ENCODE measurements around the gene CACNA2D3.

Gene CACNA2D3

GRCh38 chr3:54759166-54759565 is 636.8 kb downstream of the CACNA2D3 start:
- Histone ChIP-seq H2BK120ac (ENCODE audit: low read depth, low read length) (no peak overlapping the region), H4K8ac (ENCODE audit: low read depth, low read length) (no peak overlapping the region), H2BK15ac (ENCODE audit: low read length) (no peak overlapping the region), H3K36me3 (replicated peaks in 1 of 2; ENCODE audit: control insufficient read depth in 2 of 2, insufficient read depth in 2 of 2, low read length in 2 of 2) (no peaks in the 10 kb centered on the region), H2AFZ (ENCODE audit: low read length) (no peak overlapping the region), H2BK5ac (ENCODE audit: low read length) (no peak overlapping the region), H3K9ac (ENCODE audit: low read depth, low read length, poor library complexity) (no peak overlapping the region), H3K14ac (ENCODE audit: low read length) (no peak overlapping the region), H2AK5ac (ENCODE audit: low read depth, low read length) (no peak overlapping the region), H3K4me3 (ENCODE audit: low read length in 2 of 2) (no peak overlapping the region), H3K4me1 (ENCODE audit: control insufficient read depth in 2 of 2, insufficient read depth in 1 of 2, low read depth in 1 of 2, low read length in 2 of 2) (peaks cover 0 to 5% of the 10 kb centered on the region in 2 donors), H3K79me1 (ENCODE audit: low read depth, low read length) (no peaks in the 10 kb centered on the region), H4K91ac (ENCODE audit: low read depth, low read length, poor library complexity) (no peak overlapping the region), H2BK12ac (ENCODE audit: low read length) (no peak overlapping the region), H3K27ac (replicated peaks; ENCODE audit: low read length) (no peak overlapping the region), H3K4me2 (ENCODE audit: insufficient read depth, low read length, poor library complexity, severe bottlenecking) (no peak overlapping the region), H3K18ac (ENCODE audit: low read length) (no peak overlapping the region), H3K23ac (ENCODE audit: low read depth, low read length, poor library complexity) (no peak overlapping the region), H3K4ac (ENCODE audit: low read length) (no peak overlapping the region), H3K9me3 (replicated peaks in 1 of 2; ENCODE audit: control insufficient read depth in 2 of 2, insufficient read depth in 1 of 2, low read depth in 1 of 2, low read length in 2 of 2) (no peaks in the 10 kb centered on the region), H3K27me3 (ENCODE audit: control insufficient read depth in 3 of 3, insufficient read depth in 3 of 3, low read depth in 1 of 3, low read length in 3 of 3) (no peaks in the 10 kb centered on the region)
- no peak for DNase-seq (ENCODE audit: low spot score)
- no CpG with 5 or more reads among the region's 2 CpGs for WGBS, 2 donors (ENCODE audit: extremely low coverage in 2 of 2, insufficient read length in 2 of 2, insufficient replicate concordance in 1 of 2)

DNA sequence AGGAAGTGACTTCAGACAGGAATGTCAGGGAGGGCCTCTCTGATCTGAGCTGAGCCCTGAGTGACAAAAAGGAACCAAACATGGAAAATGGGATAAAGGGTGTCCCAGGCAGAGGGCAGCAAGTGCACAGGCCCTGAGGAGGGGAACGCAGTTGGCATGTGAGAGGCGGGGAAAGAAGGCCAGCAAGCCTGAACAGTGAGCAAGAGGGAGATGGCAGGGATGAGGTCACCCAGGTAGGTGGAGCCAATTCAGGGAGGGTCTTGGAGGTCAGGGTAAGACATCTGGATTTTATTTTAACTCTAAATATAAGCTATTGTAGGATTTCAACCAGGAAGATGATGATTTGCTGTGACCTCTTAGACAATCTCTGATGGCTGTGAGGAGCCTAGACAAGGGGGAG is 637.8 kb downstream of the CACNA2D3 start:
- H3K9me3 ChIP-seq (replicated peaks in 1 of 2; ENCODE audit: control insufficient read depth in 2 of 2, insufficient read depth in 1 of 2, low read depth in 1 of 2, low read length in 2 of 2) = no peaks in the 10 kb centered on the region
- no peak overlapping the region for H3K14ac ChIP-seq (ENCODE audit: low read length)
- H2BK15ac ChIP-seq (ENCODE audit: low read length) = no peak overlapping the region
- peaks cover 0 to 5% of the 10 kb centered on the region in 2 donors for H3K4me1 ChIP-seq (ENCODE audit: control insufficient read depth in 2 of 2, insufficient read depth in 1 of 2, low read depth in 1 of 2, low read length in 2 of 2)
- H3K23ac ChIP-seq (ENCODE audit: low read depth, low read length, poor library complexity) = no peak overlapping the region
- peak overlapping the region; percentile 5 for H2AFZ ChIP-seq (ENCODE audit: low read length)
- no peak overlapping the region for H4K8ac ChIP-seq (ENCODE audit: low read depth, low read length)
- no CpG with 5 or more reads among the region's 2 CpGs for whole genome bisulfite sequencing, 2 donors (ENCODE audit: extremely low coverage in 2 of 2, insufficient read length in 2 of 2, insufficient replicate concordance in 1 of 2)
- no peak overlapping the region for H4K91ac ChIP-seq (ENCODE audit: low read depth, low read length, poor library complexity)
- H3K9ac ChIP-seq (ENCODE audit: low read depth, low read length, poor library complexity) = no peak overlapping the region
- no peak overlapping the region for H3K4me3 ChIP-seq (ENCODE audit: low read length in 2 of 2)
- H3K36me3 ChIP-seq (replicated peaks in 1 of 2; ENCODE audit: control insufficient read depth in 2 of 2, insufficient read depth in 2 of 2, low read length in 2 of 2) = no peaks in the 10 kb centered on the region
- no peak for DNase-seq (ENCODE audit: low spot score)
- no peak overlapping the region for H2BK120ac ChIP-seq (ENCODE audit: low read depth, low read length)
- no peaks in the 10 kb centered on the region for H3K79me1 ChIP-seq (ENCODE audit: low read depth, low read length)
- H3K4me2 ChIP-seq (ENCODE audit: insufficient read depth, low read length, poor library complexity, severe bottlenecking) = no peak overlapping the region
- H3K27ac ChIP-seq (replicated peaks; ENCODE audit: low read length) = no peak overlapping the region
- H3K4ac ChIP-seq (ENCODE audit: low read length) = no peak overlapping the region
- no peak overlapping the region for H2BK5ac ChIP-seq (ENCODE audit: low read length)
- no peak overlapping the region for H3K18ac ChIP-seq (ENCODE audit: low read length)
- no peak overlapping the region for H2BK12ac ChIP-seq (ENCODE audit: low read length)
- no peaks in the 10 kb centered on the region for H3K27me3 ChIP-seq (ENCODE audit: control insufficient read depth in 3 of 3, insufficient read depth in 3 of 3, low read depth in 1 of 3, low read length in 3 of 3)
- no peak overlapping the region for H2AK5ac ChIP-seq (ENCODE audit: low read depth, low read length)

GRCh38 chr3:54761637-54762036 is 639.3 kb downstream of the CACNA2D3 start:
- WGBS, 2 donors (ENCODE audit: extremely low coverage in 2 of 2, insufficient read length in 2 of 2, insufficient replicate concordance in 1 of 2) = no CpG with 5 or more reads among the region's 1 CpG
- Histone ChIP-seq H2BK12ac (ENCODE audit: low read length) (no peak overlapping the region), H3K4me1 (ENCODE audit: control insufficient read depth in 2 of 2, insufficient read depth in 1 of 2, low read depth in 1 of 2, low read length in 2 of 2) (peaks cover 0 to 2% of the 10 kb centered on the region in 2 donors)

DNA sequence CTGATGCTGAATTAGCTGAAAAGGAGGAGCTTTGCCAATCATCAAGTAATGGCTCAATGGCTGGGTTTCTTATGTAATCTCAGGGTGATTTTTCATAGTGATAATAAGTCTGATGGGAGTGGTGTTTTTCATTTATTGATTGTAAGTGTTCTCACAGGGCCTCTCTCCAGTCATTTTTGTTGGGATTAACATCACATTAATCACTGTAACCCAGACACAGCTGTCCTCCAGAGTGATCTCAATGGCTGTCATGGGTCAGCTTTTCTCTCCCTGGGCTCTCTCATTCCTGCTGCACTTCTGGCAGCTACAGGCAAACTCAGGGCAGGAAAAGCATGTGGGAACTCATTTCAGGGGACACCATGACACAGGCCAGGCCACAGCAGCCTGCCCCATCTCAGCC is 642.6 kb downstream of the CACNA2D3 start:
- Histone ChIP-seq H2BK120ac (ENCODE audit: low read depth, low read length) (no peak overlapping the region), H3K9me3 (replicated peaks in 1 of 2; ENCODE audit: control insufficient read depth in 2 of 2, insufficient read depth in 1 of 2, low read depth in 1 of 2, low read length in 2 of 2) (no peaks in the 10 kb centered on the region), H2BK15ac (ENCODE audit: low read length) (no peak overlapping the region), H3K27me3 (ENCODE audit: control insufficient read depth in 3 of 3, insufficient read depth in 3 of 3, low read depth in 1 of 3, low read length in 3 of 3) (peaks cover 0 to 7% (median 0%) of the 10 kb centered on the region in 3 experiments), H3K4me2 (ENCODE audit: insufficient read depth, low read length, poor library complexity, severe bottlenecking) (no peak overlapping the region), H3K4me1 (ENCODE audit: control insufficient read depth in 2 of 2, insufficient read depth in 1 of 2, low read depth in 1 of 2, low read length in 2 of 2) (no peaks in the 10 kb centered on the region), H2BK5ac (ENCODE audit: low read length) (no peak overlapping the region), H3K23ac (ENCODE audit: low read depth, low read length, poor library complexity) (no peak overlapping the region), H3K9ac (ENCODE audit: low read depth, low read length, poor library complexity) (no peak overlapping the region), H3K4me3 (ENCODE audit: low read length in 2 of 2) (no peak overlapping the region), H3K27ac (replicated peaks; ENCODE audit: low read length) (no peak overlapping the region), H3K36me3 (replicated peaks in 1 of 2; ENCODE audit: control insufficient read depth in 2 of 2, insufficient read depth in 2 of 2, low read length in 2 of 2) (no peaks in the 10 kb centered on the region), H2BK12ac (ENCODE audit: low read length) (no peak overlapping the region), H4K8ac (ENCODE audit: low read depth, low read length) (no peak overlapping the region), H2AK5ac (ENCODE audit: low read depth, low read length) (no peak overlapping the region), H3K14ac (ENCODE audit: low read length) (no peak overlapping the region), H2AFZ (ENCODE audit: low read length) (no peak overlapping the region), H3K79me1 (ENCODE audit: low read depth, low read length) (no peaks in the 10 kb centered on the region), H4K91ac (ENCODE audit: low read depth, low read length, poor library complexity) (no peak overlapping the region), H3K18ac (ENCODE audit: low read length) (no peak overlapping the region), H3K4ac (ENCODE audit: low read length) (no peak overlapping the region)
- DNase-seq (ENCODE audit: low spot score) = no peak

More at GRCh38 chr3:54761637-54762036, 639.3 kb downstream of the CACNA2D3 start:
- Histone ChIP-seq H2BK120ac (ENCODE audit: low read depth, low read length) (no peak overlapping the region), H4K8ac (ENCODE audit: low read depth, low read length) (no peak overlapping the region), H3K27ac (replicated peaks; ENCODE audit: low read length) (no peak overlapping the region), H2AFZ (ENCODE audit: low read length) (no peak overlapping the region), H2BK5ac (ENCODE audit: low read length) (no peak overlapping the region), H3K4me2 (ENCODE audit: insufficient read depth, low read length, poor library complexity, severe bottlenecking) (no peak overlapping the region), H3K4ac (ENCODE audit: low read length) (no peak overlapping the region), H3K79me1 (ENCODE audit: low read depth, low read length) (no peaks in the 10 kb centered on the region), H3K9me3 (replicated peaks in 1 of 2; ENCODE audit: control insufficient read depth in 2 of 2, insufficient read depth in 1 of 2, low read depth in 1 of 2, low read length in 2 of 2) (no peaks in the 10 kb centered on the region), H3K4me3 (ENCODE audit: low read length in 2 of 2) (no peak overlapping the region), H3K14ac (ENCODE audit: low read length) (no peak overlapping the region), H3K23ac (ENCODE audit: low read depth, low read length, poor library complexity) (no peak overlapping the region), H2BK15ac (ENCODE audit: low read length) (no peak overlapping the region), H3K18ac (ENCODE audit: low read length) (peak overlapping the region; percentile 15), H3K36me3 (replicated peaks in 1 of 2; ENCODE audit: control insufficient read depth in 2 of 2, insufficient read depth in 2 of 2, low read length in 2 of 2) (no peaks in the 10 kb centered on the region), H4K91ac (ENCODE audit: low read depth, low read length, poor library complexity) (no peak overlapping the region), H3K27me3 (ENCODE audit: control insufficient read depth in 3 of 3, insufficient read depth in 3 of 3, low read depth in 1 of 3, low read length in 3 of 3) (no peaks in the 10 kb centered on the region), H2AK5ac (ENCODE audit: low read depth, low read length) (no peak overlapping the region), H3K9ac (ENCODE audit: low read depth, low read length, poor library complexity) (no peak overlapping the region)
- DNase-seq (ENCODE audit: low spot score) = no peak

All from neuronal stem cell (in vitro differentiated cells).